GM20000 (cell line): Measurements from ENCODE around the gene ZNF708.
"Not testable (repeated sequence)": the region's sequence is repeated elsewhere in the genome, so short reads cannot be mapped to it uniquely, and the experiment has no call there.

Experiments
- DNase-seq: peaks from one replicate; pipeline ENCODE4 v3.0.0; 2012; ENCODE audit warnings: low spot score
- TF ChIP-seq, protein P1 (sequence below): IDR thresholded peaks from 2 replicates; pipeline ENCODE4 v1.5.1; 2012; ENCODE audit warnings: mild to moderate bottlenecking, control low read depth; ENCODE audit errors: extremely low read depth, missing control alignments

Gene ZNF708

GRCh38 chr19:21328885-21329605, at the start of gene ZNF708:
TSS of gene ZNF708 (minus strand) at chr19:21329410. CDS start at chr19:21329212, 198 bp downstream.
- TF ChIP-seq, protein P1, sequence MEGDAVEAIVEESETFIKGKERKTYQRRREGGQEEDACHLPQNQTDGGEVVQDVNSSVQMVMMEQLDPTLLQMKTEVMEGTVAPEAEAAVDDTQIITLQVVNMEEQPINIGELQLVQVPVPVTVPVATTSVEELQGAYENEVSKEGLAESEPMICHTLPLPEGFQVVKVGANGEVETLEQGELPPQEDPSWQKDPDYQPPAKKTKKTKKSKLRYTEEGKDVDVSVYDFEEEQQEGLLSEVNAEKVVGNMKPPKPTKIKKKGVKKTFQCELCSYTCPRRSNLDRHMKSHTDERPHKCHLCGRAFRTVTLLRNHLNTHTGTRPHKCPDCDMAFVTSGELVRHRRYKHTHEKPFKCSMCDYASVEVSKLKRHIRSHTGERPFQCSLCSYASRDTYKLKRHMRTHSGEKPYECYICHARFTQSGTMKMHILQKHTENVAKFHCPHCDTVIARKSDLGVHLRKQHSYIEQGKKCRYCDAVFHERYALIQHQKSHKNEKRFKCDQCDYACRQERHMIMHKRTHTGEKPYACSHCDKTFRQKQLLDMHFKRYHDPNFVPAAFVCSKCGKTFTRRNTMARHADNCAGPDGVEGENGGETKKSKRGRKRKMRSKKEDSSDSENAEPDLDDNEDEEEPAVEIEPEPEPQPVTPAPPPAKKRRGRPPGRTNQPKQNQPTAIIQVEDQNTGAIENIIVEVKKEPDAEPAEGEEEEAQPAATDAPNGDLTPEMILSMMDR, result no peak
- DNase-seq, result peak; percentile 86

DNA sequence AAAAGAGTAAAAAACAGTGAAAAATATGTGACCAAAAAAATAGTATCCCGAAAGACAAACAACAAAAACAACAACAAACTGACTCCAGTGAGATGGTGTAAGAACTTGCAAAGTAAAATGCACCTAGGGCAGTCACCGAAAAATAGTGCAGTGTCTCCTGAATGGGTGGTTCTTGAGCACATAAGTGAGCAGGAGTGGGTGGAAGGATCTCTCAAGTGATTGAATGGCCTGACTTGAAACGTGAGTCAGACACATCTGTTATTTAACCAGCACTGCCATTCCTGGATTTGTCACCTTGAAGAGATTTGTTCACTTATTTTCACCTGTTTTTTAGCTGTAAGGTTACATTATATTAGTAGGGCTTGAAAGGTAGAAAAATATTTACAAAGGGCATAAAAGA, 33.1 kb upstream of the ZNF708 start:
- TF ChIP-seq, protein P1, result no peak

GRCh38 chr19:21358768-21359451, 29.7 kb upstream of the ZNF708 start, which contains the start of gene ZNF738:
TSS of gene ZNF738 (plus strand) at chr19:21359000. CDS start at chr19:21359141, 141 bp downstream.
- TF ChIP-seq, protein P1, result no peak
- DNase-seq, result peak; percentile 80

More for the DNA sequence above, 33.1 kb upstream of the ZNF708 start:
- no peak for DNase-seq

DNA sequence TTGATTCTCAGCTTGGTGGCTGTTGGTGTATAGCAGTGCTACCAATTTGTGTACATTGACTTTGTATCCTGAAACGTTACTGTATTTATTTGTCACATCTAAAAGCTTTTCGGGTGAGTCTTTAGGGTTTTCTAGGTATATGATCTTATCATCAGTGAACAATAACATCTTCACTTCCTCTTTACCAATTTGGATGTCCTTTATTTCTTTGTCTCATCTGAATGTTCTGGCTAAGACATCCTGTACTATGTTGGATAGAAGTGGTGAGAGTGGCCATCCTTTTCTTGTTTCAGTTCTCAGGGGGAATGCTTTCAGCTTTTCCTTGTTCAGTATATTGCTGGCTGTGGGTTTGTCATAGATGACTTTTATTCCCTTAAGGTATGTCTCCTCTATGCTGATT, 23.6 kb upstream of the ZNF708 start:
- DNase-seq, result no peak
- TF ChIP-seq, protein P1, result no peak

- DNase-seq, result not testable (repeated sequence)
Observed at GRCh38 chr19:21344841-21345240, 15.6 kb upstream of the ZNF708 start.

DNA sequence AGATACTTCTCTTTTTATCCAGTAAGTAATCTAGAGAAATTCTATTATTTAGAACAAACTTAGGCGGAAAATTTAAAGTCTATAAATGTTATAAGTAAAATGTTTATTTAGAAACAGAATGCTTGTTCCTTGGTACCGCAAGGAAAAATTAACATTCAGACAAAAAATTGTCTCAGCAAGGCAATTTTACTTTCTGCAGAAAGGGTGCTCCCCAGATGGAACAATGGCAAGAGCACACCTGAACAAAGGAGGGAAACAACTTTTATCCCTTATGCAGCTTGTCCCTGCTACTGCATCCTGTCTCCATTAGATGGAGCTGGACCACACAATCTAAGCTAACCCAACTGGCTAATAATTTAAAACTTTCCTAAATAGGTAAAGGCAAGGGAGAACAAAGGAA, 6.5 kb upstream of the ZNF708 start:
- DNase-seq, result no peak
- TF ChIP-seq, protein P1, result no peak

- DNase-seq, result peak; percentile 5
Observed at GRCh38 chr19:21328406-21328805, 804 bp downstream of the ZNF708 start.

More at GRCh38 chr19:21328406-21328805, 804 bp downstream of the ZNF708 start:
- TF ChIP-seq, protein P1, result no peak
